ENCODE measurements around the gene CHST8.
A peak's percentile ranks its signal among the peaks of the same experiment; 100 is the strongest.
"Not testable (repeated sequence)": the region's sequence is repeated elsewhere in the genome, so short reads cannot be mapped to it uniquely, and the experiment has no call there.

The CHST8 gene

GRCh38 chr19:33647146-33647545 lies 25.4 kb downstream of the CHST8 start:
- DNase-seq: no peak

GRCh38 chr19:33649627-33650305 lies 28.0 kb downstream of the CHST8 start:
- no peak for DNase-seq

DNA sequence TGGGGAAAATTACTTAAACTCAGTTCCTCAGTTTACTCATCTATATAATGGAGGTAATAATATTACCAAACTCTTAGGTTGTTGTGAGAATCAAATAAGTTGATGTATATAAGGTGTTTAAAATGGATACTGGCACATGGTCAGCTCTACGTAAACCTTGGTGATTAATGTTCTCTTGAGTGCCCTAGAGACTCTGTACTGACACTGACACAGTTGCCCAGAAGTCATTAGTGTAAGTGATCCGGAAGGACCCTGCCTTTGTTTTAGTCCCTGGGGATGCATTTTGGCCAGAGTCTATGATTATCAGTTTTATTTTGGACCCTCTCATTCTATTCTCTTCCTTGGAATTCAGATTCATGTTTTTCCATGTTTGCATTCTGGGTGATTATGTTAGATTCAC lies 31.9 kb downstream of the CHST8 start:
- DNase-seq: no peak

- DNase-seq: no peak
Observed at GRCh38 chr19:33654840-33655508, 33.2 kb downstream of the CHST8 start.

DNA sequence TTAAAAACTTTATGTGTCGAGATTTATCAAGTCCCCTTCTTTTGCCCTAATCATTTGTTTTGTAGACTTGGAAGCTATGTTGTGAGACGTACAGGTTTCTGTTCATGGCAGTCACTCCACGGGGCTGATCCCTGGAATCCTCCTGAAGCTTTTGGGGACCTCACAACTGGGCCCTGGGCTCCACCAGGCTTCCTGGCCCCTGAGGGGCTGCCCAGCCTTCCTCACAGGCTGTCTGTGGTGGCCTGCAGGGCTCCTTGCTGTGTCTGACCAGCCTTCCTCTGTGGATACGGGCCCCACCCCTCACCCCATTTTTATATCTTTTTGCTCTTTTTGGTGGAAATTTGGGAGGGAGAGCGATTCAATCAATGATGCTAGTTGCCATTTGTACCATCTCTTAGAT lies 38.1 kb downstream of the CHST8 start:
- DNase-seq: no peak

DNA sequence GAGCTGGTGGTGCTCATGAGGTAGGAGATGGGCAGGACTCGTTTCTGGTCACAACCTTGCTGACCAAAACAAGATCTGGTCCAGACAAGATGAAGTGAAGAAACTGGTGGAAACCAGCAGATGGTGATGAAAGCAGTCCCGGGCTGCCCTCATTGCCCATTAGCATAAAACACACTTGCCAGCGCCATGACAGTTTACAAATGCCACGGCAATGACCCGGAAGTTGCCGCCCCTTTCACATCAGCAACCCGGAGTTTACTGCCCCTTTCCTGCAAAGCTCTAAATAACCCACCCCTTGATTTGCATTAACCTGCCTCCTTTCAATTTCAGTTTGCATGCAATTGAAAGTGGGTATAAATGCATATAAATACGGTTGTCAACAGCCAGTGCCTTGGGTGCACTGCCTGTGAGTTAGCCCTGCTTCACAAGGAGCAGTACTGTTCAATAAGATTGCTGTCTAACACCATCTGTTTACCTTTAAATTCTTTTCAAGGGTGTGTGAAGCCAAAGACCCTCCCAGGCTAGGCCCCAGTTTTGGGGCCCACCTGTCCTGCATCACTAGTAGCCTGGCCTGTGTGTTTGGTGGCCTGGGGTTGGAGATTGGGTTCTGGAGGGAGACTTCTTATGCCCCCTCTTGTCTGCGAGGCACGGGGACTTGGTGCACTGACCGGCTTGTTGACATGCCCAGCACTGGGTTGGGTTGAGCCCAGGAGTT lies 38.8 kb downstream of the CHST8 start:
- DNase-seq: peak; percentile 74

- no peak for DNase-seq
Observed at GRCh38 chr19:33661336-33661735, 39.6 kb downstream of the CHST8 start.

GRCh38 chr19:33662391-33663092 lies 40.8 kb downstream of the CHST8 start:
- DNase-seq: peak; percentile 13

DNA sequence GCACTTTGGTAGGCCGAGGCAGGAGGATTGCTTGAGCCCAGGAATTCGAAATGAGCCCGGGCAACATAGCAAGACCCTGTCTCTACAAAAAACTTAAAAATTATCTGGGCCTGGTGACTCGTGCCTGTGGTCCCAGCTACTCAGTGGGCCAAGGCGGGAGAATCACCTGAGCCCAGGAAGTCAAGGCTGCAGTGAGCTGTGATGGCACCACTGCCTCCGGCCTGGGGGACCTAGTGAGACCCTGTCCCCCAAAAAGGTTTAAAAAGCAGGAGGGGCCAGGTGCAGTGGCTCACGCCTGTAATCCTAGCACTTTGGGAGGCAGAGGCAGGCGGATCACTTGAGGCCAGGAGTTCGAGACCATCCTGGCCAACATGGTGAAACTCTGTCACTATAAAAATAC lies 41.6 kb downstream of the CHST8 start:
- DNase-seq: not testable (repeated sequence)

DNA sequence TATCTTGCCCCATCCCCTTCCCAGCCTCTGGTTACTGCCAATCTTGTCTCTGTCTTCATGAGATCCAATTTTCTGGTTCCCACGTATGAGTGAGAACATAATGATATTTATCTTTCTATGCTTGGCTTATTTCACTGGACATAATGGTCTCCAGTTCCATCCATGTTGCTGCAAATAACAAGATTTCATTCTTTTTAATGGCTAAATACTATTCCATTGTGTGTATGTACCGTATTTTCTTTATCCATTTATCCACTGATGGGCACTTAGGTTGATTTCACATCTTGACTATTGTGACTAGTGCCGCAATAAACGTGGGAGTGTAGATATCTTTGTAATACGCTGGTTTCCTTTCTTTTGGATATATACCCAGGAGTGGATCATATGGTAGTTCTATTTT lies 43.0 kb downstream of the CHST8 start:
- DNase-seq: no peak

- DNase-seq: no peak
Observed at GRCh38 chr19:33665776-33666595, 44.2 kb downstream of the CHST8 start.

GRCh38 chr19:33667141-33667650 lies 45.4 kb downstream of the CHST8 start:
- no peak for DNase-seq

DNA sequence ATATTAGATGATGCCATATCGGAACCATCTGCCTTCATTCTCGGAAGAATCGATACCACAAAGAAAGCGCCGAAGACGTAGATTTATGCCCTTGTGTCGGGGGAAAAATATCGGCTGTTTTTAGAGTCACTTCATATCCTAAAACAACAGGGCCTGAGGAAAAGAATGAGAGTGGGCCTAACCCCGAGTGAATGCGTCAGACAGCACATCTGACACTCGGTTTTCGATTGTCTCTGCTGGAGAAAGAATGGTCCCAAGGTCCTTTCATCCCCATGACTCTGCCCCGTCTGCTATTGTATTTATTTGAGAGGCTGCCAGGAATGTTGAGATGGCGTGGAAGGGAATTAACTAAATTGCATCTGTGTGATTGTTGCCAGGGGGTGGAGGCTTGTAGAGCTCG lies 46.1 kb downstream of the CHST8 start:
- no peak for DNase-seq

DNA sequence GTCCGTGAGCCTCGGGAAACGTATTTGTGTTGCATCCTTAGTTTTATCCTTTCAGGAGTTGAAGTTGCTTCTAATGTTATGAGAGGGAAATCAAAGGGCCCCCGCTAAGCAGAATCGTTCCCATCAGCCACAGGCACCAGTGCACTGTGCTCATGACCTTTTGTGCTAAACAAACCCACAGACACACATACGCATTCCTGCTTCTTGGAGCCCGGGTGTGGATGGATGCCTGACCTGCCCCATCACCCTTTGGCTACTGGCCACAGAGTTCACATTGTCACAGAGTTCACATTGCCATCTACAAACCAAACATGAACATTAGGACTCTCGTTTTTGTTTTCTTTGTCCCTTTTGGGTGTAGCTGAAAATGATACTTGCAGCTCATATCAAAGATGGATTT lies 47.2 kb downstream of the CHST8 start:
- no peak for DNase-seq

DNA sequence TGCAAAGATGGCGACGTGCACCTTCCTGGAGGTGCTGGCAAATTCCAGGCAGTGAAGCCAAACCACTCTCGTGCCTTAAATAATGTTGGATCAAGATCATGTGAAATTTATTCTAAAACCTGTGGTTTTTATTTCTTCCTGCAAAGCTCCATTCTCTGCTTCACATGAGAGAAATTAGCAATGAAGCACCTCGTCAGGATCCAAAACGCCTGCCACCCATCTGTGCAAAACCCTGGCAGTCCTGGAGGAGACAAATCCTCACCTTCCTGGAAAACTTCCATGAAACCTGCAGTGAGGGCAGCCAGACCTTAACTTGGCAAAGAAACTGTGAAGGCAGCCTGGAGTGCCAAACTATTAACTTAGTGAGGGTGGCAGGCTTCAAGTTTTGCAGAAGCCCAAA lies 47.6 kb downstream of the CHST8 start:
- DNase-seq: no peak

DNA sequence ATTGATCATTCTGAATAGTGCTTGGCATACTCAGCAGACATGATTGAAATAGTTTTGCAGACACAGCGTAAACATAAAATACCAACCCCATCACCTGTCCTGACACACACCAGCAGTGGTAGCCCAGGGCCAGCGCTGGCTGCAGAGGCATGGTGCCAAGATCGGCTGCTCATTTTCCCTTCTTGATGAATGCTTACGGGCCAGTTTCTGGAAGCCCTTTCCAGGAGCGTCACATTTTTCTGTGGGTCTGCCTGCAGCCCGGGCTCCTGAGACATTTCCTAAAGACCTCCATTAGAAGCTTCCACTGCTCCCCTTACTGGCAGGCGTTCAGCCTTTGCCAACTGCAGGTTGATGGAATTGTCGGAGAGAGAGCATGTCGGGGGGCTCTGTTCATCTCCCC lies 48.6 kb downstream of the CHST8 start:
- DNase-seq: no peak

GRCh38 chr19:33671211-33671610 lies 49.5 kb downstream of the CHST8 start:
- DNase-seq: no peak

DNA sequence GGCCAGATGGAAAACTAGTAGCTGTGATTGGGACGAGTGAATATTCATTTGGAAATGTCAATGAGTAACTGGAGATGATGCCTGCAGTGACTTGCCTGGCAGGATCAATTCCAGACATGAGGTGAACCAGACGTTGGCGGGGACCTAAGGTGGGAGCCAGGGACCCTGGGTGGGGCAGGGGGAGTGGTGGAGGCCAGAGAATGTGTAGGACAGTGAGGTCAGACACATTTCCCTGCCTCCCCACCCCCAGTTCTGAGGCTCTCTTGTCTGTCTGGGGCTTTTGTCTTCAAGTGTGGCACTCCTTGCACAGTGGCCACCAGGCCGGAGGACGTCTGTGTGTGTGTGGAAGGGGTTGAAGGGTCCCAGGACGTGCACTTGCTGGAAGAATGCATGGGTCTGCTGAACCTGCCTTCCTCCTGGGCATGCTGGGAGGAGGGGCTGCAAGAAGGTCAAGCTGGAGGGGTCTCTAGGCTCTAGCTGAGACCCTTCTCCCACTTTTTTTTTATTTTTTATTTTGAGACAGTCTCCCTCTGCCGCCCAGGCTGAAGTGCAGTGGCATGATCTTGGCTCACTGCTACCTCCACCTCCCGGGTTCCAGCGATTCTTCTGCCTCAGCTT lies 51.6 kb downstream of the CHST8 start:
- no peak for DNase-seq

DNA sequence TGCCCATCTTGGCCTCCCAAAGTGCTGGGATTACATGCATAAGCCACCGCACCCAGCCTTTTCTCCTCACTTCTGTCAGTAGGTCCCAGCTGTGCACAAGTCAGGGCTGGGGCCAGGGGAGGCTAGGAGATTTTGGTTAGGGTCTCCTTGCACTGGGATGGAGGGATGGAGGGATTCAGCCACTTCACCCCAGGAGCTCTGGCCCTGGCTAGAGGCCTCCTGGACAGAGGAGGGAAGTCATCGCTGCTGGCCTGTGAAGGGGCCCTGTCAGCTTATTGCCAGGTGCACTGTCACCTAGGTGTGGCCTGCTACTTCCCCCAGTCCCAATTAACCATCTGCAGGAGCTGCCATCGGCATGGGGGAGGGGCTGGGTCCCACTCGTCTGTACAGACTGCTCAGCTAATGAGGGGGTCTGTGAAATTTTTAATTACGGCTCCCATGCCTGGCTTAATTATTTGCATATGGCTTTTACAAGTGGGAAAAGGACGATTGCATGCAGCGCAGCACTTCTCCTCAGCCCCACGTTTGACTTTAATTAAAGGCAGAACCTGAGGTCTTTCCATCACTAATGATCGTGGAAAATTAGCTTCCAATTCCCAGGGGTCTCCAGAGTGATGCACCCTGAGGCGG lies 52.4 kb downstream of the CHST8 start:
- DNase-seq: peak; percentile 21

DNA sequence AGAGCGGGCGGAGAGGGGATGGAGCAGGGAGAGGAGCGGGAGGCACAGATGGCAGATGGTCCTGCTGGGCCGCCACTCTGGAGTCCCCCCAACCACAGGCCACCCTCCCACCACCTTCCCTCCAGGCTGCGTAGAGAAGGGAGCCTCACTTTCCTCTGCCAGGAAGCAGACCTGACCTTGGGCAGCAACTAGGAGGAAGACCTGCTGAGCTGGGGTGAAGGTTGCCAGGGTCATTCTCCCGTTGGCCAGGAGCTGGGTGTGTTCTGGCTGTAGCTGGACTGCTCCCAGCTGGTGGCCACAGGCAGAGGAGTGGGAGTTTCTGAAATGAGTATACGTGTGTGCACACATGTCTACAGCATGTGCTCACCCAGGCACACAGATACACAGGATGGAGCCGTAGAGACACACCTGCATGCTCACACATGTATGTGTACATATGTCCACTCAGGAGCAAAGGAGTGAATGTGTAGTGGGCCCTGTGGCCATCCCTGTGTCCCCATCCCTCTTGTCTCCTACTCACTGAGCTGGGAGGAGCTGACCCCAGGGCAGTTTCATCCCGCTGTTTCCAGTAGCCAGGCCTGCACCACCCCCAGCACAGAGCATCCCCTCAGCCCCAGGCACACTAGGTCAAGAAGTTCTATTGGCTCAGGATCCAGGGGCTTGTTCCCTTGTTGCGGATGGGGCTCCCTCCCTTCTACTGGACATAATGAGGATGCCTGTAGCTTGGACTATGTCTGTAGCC lies 53.0 kb downstream of the CHST8 start:
- no peak for DNase-seq

Data from NCI-H526 treated with DMSO at 0.1 percent for 48 hours (cell line).